Sigmoid colon (tissue), 4 donors: ENCODE results near the gene GRID1.

Experiments used
- EP300 ChIP-seq, 4 donors: sonication (generic); formaldehyde crosslinking; IDR thresholded peaks; one replicate each; pipeline ENCODE4 v1.6.1; 2017; ENCODE audit warnings: antibody characterized with exemption in 4 of 4
- POLR2A ChIP-seq, 2 donors: fragments of 450-650 bp; IDR thresholded peaks; one replicate each; pipeline ENCODE4 v1.6.1; 2016; ENCODE audit warnings: antibody characterized with exemption in 2 of 2, mild to moderate bottlenecking in 2 of 2, moderate library complexity in 2 of 2
- TF ChIP-seq, protein P1 (sequence below), 4 experiments: fragments of 450-650 bp in 3 of 4; fragments of 200-600 bp in 1 of 4; IDR thresholded peaks; one replicate each; pipeline ENCODE4 v1.5.1; 2016 to 2019; ENCODE audit warnings: antibody characterized with exemption in 4 of 4, mild to moderate bottlenecking in 3 of 4, moderate library complexity in 2 of 4

DNA sequence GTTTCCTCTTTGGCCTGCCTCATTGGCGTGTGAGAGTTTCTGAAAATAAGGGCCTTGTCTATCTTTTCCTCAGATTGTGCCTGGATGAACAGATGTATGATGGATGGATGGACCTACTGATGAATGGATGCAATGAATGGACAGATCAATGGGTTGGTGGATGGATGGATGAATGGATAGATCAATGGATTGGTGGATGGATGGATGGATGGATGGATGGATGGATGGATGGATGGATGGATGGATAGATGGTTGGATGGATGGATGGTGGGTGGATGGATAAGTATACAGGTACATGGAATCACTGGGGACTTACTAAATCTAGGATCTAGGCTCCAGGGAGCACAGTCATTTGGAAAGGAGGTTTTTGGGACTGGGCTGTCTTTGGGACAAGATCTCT is 331.9 kb downstream of the GRID1 start:
- TF ChIP-seq, protein P1, sequence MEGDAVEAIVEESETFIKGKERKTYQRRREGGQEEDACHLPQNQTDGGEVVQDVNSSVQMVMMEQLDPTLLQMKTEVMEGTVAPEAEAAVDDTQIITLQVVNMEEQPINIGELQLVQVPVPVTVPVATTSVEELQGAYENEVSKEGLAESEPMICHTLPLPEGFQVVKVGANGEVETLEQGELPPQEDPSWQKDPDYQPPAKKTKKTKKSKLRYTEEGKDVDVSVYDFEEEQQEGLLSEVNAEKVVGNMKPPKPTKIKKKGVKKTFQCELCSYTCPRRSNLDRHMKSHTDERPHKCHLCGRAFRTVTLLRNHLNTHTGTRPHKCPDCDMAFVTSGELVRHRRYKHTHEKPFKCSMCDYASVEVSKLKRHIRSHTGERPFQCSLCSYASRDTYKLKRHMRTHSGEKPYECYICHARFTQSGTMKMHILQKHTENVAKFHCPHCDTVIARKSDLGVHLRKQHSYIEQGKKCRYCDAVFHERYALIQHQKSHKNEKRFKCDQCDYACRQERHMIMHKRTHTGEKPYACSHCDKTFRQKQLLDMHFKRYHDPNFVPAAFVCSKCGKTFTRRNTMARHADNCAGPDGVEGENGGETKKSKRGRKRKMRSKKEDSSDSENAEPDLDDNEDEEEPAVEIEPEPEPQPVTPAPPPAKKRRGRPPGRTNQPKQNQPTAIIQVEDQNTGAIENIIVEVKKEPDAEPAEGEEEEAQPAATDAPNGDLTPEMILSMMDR (IDR thresholded peaks at IDR 0.05) = no peak
- no peak for TF ChIP-seq POLR2A (IDR thresholded peaks at IDR 0.05)
- no peak for TF ChIP-seq EP300 (IDR thresholded peaks at IDR 0.05)
